ENCODE results near the gene MMP25.

- no peak for TF ChIP-seq CTCF (optimal IDR thresholded peaks at IDR 0.05 in 1 of 3, IDR thresholded peaks at IDR 0.05 in 1 of 3, conservative IDR thresholded peaks at IDR 0.05 in 1 of 3; ENCODE audit: extremely low read depth in 1 of 3, insufficient read depth in 2 of 3, low read length in 3 of 3)
- TF ChIP-seq EZH2 (IDR thresholded peaks at IDR 0.05; ENCODE audit: low read length) = no peak
Observed at GRCh38 chr16:3047387-3047720, 993 bp downstream of the MMP25 start.

All from keratinocyte (primary cell).